Glutamatergic neuron (in vitro differentiated cells): Measurements from ENCODE around the gene CARD19. TPM values are rescaled to one million over a fixed set of nuclear protein-coding genes. Genes with fewer than 3 reads are reported as not detected.

ENCODE experiments used
- DNase-seq: peaks from one replicate; pipeline ENCODE4 v3.0.0; 2022
- H3K27ac Mint-ChIP-seq: one replicate; pipeline ENCODE4 v1.8.0; 2020; ENCODE audit warnings: mild to moderate bottlenecking, mixed read lengths, inconsistent platforms; ENCODE audit not compliant: unreplicated experiment
- H3K27me3 Mint-ChIP-seq: one replicate; pipeline ENCODE4 v1.8.0; 2020; ENCODE audit warnings: mild to moderate bottlenecking, moderate library complexity, mixed read lengths, inconsistent platforms; ENCODE audit not compliant: unreplicated experiment
- H3K36me3 Mint-ChIP-seq: one replicate; pipeline ENCODE4 v1.8.0; 2020; ENCODE audit warnings: mild to moderate bottlenecking, mixed read lengths, inconsistent platforms; ENCODE audit not compliant: unreplicated experiment
- H3K4me1 Mint-ChIP-seq: one replicate; pipeline ENCODE4 v1.8.0; 2020; ENCODE audit warnings: mild to moderate bottlenecking, low read depth, mixed read lengths, inconsistent platforms; ENCODE audit not compliant: unreplicated experiment
- H3K4me3 Mint-ChIP-seq: one replicate; pipeline ENCODE4 v1.8.0; 2020; ENCODE audit warnings: mild to moderate bottlenecking, mixed read lengths, inconsistent platforms; ENCODE audit not compliant: unreplicated experiment
- H3K9me3 Mint-ChIP-seq: one replicate; pipeline ENCODE4 v1.8.0; 2020; ENCODE audit warnings: mild to moderate bottlenecking, moderate library complexity, mixed read lengths, inconsistent platforms; ENCODE audit not compliant: unreplicated experiment
- CTCF ChIP-seq: fragments of 200-600 bp; sonication (generic); IDR thresholded peaks from one replicate; pipeline ENCODE4 v1.5.0; 2021; ENCODE audit not compliant: partially characterized antibody, unreplicated experiment
- total RNA-seq: library from RNA; stranded (reverse); fragmentation: NEBNext Ultra II Directional; extraction: Animal tissue kit (Norgen Biotek cat#: 25700); gene quantifications from one replicate; pipeline ENCODE4 v1.2.1, GENCODE V29; 2021; ENCODE audit not compliant: unreplicated experiment

Gene CARD19
- total RNA-seq, 1 donor from 2014 or later: 55.8 TPM

DNA sequence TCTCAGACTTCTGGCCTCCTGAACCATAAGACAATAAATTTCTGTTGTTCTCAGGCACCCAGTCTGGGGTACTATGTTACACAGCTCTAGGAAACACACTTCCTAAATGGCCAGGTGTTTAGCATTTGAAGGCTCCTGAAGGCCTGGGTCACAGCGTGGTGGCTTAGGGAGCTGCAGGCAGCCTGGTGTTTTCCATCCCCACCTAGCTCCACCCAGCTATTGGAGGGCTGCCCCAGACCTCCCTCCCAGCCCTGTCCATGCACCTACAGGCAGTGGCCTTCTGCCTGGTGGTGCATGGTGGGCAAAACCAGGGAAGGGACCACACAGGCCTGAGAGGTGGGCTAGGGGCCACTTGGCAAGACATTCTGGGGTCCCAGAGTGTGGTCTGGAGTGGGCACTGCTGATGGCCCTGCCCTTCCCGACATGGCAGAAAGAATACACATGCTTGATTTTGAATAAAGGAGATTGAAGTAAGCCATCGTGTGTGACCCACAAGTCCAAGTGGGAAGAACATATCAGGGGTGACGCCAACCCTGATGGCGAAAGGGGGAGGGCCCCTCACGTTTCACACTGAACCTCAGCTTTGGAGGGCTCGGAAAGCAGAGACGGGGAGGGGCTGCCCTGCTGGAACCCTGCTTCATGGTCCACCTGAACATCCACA is 38.8 kb upstream of the CARD19 start:
- no peak for DNase-seq

DNA sequence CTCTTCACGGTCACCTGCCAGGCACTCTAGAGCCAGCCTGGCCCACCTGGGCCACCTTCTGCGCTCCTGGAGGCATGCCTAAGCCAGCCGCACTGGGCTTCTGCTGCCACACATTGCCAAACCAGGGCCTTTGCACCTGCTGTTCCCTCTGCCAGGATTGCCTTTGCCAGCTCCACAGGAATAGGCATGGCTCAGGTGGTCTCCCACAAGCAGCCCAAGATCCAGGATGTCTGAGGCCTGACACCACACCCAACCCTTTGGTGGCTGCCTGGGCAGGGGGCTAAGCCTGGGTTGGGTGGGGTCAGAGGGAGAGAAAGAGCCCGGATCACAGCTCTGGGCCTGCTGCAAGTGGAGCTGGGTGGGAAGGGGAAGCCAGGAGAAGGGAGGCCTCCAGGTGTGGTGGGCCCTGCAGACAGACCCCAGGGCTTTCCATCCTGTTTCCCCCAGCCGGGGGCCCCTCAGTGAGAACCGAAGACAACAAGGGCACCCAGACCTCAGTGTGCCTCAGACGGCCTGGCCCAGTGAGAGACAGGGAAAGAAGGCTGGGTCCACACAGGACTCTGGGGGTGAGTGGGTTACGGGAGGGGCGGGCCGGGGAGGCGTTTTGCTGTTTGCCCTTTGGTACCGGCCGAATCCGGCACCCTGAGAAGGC is 38.2 kb upstream of the CARD19 start:
- Mint-ChIP-seq H3K4me1 (peaks cover 10% of the 10 kb centered on the region), H3K4me3 (no peak overlapping the region), H3K27me3 (peaks cover 12% of the 10 kb centered on the region), H3K27ac (no peak overlapping the region), H3K9me3 (peaks cover 10% of the 10 kb centered on the region), H3K36me3 (no peaks in the 10 kb centered on the region)
- no peak for TF ChIP-seq CTCF
- DNase-seq: no peak

More for the DNA sequence above, 38.8 kb upstream of the CARD19 start:
- no peak for TF ChIP-seq CTCF
- Mint-ChIP-seq H3K27me3 (peaks cover 8% of the 10 kb centered on the region), H3K4me3 (no peak overlapping the region), H3K36me3 (no peaks in the 10 kb centered on the region), H3K9me3 (peaks cover 5% of the 10 kb centered on the region), H3K27ac (no peak overlapping the region), H3K4me1 (peaks cover 5% of the 10 kb centered on the region)

DNA sequence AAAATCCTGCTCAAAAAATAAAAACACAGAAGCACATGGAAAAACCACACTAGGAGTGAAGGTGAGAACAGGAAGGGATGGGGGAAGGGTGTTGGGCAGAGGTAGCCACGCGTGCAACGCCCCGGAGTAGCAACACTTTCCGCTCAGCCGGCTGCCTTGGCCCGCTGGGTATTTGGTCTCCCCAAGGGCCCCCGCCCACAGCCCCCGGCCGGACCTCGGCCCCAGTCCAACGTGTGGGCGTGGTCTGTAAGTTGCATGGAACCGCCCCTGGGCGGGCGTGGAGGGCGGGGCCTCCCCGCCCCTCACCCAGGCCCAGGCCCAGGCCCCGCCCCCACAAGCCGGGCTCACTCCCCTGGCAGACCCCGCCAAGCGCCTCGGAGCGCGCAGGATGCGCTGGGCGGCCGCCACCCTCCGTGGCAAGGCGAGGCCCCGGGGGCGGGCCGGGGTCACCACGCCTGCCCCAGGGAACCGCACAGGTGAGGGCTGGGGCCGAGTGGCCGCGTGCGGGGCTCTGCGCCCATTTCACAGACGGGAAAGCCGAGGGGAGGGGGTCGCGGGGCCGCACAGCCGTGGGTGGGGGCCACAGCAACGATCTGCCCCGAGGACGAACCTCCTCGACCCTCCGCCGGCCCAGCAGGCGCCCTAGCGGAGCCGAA is 37.5 kb upstream of the CARD19 start, which contains the start of gene SUSD3:
SUSD3 (plus strand) TSS at position 347 of the 656 bp plus-strand sequence; CDS start at position 389, 42 bp downstream.
- no peak within 1 kb of the TSS for H3K4me3 Mint-ChIP-seq

DNA sequence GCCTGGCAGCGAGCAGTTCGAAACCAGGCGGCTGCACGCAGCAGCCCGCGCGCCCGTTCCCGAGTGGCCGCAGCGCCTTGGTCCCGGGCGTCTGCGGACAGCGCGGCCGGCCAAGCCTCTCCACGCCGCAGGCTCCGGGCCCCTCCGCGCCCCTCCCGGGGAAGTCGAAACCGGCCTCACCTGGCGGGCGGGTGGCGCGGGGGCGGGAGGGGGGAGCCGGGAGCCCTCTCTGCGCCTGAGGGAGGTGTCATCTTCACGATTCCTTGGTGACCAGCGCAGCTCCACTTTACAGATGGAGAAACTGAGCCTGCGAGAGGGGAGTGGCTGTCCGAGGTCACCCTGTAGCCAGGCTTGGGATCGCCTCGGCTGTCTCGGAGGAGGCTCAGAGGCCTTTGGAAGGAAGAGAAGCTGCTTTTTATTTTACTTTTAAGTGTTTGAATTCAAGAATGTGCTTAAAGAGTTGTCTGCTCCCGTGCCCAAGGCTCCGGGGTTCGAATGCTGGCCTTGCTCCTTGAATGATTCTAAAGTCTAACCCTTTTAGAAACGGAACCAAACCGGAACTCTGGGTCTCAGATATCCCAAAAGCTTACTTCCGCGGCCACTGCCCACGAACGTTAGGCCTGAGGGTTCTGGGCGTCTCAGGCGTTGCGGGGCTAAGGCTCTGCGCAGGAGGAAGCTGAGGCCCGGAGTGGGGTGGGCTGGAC is 36.9 kb upstream of the CARD19 start:
- peaks cover 8% of the 10 kb centered on the region for H3K4me1 Mint-ChIP-seq
- no peak overlapping the region for H3K4me3 Mint-ChIP-seq
- peaks cover 7% of the 10 kb centered on the region for H3K9me3 Mint-ChIP-seq
- no peak for TF ChIP-seq CTCF
- no peak for DNase-seq
- peaks cover 12% of the 10 kb centered on the region for H3K27me3 Mint-ChIP-seq
- no peak overlapping the region for H3K27ac Mint-ChIP-seq
- H3K36me3 Mint-ChIP-seq: no peaks in the 10 kb centered on the region

More for the DNA sequence above, 37.5 kb upstream of the CARD19 start, which contains the start of gene SUSD3:
- Mint-ChIP-seq H3K27me3 (peaks cover 11% of the 10 kb centered on the region), H3K4me1 (peaks cover 9% of the 10 kb centered on the region), H3K27ac (no peak within 1 kb of the TSS), H3K9me3 (peaks cover 8% of the 10 kb centered on the region), H3K36me3 (no peaks in the 10 kb centered on the region)
- DNase-seq: peak; percentile 58
- TF ChIP-seq CTCF: no peak
